Measurements from ENCODE around the gene SURF6. TPM values are rescaled to one million over a fixed set of nuclear protein-coding genes. Genes with fewer than 3 reads are reported as not detected.

The SURF6 gene
- 12.3 and 13.5 TPM in 2 replicates for total RNA-seq

GRCh38 chr9:133335924-133336811, at the start of gene SURF6:
SURF6 (minus strand) TSS chr9:133336188; CDS start chr9:133336132, 56 bp downstream.

GRCh38 chr9:133375724-133376654, 40.0 kb upstream of the SURF6 start, which contains the start of the genes STKLD1 and SURF4:
STKLD1 (plus strand) TSS chr9:133376366; CDS start chr9:133376474, 108 bp downstream.
SURF4 (minus strand) TSS chr9:133376060; CDS start chr9:133375969, 91 bp downstream.

GRCh38 chr9:133356391-133357091, 20.6 kb upstream of the SURF6 start, which contains the start of the genes SURF1 and SURF2:
SURF1 (minus strand) TSS chr9:133356487; CDS start chr9:133356453, 34 bp downstream.
SURF2 (plus strand) TSS chr9:133356550; CDS start chr9:133356593, 43 bp downstream.

GRCh38 chr9:133347985-133348717, 12.2 kb upstream of the SURF6 start, which contains the start of the genes MED22 and RPL7A:
MED22 (minus strand) TSS chr9:133348131; CDS start chr9:133346662, 1,469 bp downstream.
RPL7A (plus strand) TSS chr9:133348218; CDS start chr9:133348244, 26 bp downstream.

Other genes with a start within 250 kb of the SURF6 start
- gene RALGDS, start 214.9 kb downstream of the SURF6 start, total RNA-seq, result 19.3 and 22.0 TPM in 2 replicates
- gene GBGT1, start 172.3 kb downstream of the SURF6 start, total RNA-seq, result 3.1 and 3.2 TPM in 2 replicates
- not detected in 2 replicates for gene OBP2B, start 126.9 kb downstream of the SURF6 start, total RNA-seq
- under 0.01 TPM in 1 of 2 replicates, not detected in the other for gene ABO, start 61.0 kb downstream of the SURF6 start, total RNA-seq
- gene MED22, start 11.9 kb upstream of the SURF6 start, total RNA-seq, result 21.7 and 22.0 TPM in 2 replicates
- gene RPL7A, start 12.0 kb upstream of the SURF6 start, total RNA-seq, result 2,205 and 2,513 TPM in 2 replicates
- 21.5 and 25.6 TPM in 2 replicates for gene SURF1, start 20.3 kb upstream of the SURF6 start, total RNA-seq
- 9.2 and 19.3 TPM in 2 replicates for gene SURF2, start 20.4 kb upstream of the SURF6 start, total RNA-seq
- 547 and 670 TPM in 2 replicates for gene SURF4, start 39.9 kb upstream of the SURF6 start, total RNA-seq
- 0.77 and 1.1 TPM in 2 replicates for gene STKLD1, start 40.2 kb upstream of the SURF6 start, total RNA-seq
- gene REXO4, start 81.8 kb upstream of the SURF6 start, total RNA-seq, result 15.9 and 17.6 TPM in 2 replicates
- gene ADAMTS13, start 86.2 kb upstream of the SURF6 start, total RNA-seq, result 0.77 and 2.7 TPM in 2 replicates
- 4.0 and 9.4 TPM in 2 replicates for gene CACFD1, start 123.8 kb upstream of the SURF6 start, total RNA-seq
- gene SLC2A6, start 142.9 kb upstream of the SURF6 start, total RNA-seq, result 16.2 and 17.4 TPM in 2 replicates
- not detected in 2 replicates for gene MYMK, start 188.8 kb upstream of the SURF6 start, total RNA-seq
- gene ADAMTSL2, start 198.5 kb upstream of the SURF6 start, total RNA-seq, result not detected in 2 replicates